IPS DF 19.7 (cell line): ENCODE data around the gene ZFC3H1.

Experiments
- DNase-seq: peaks from one replicate; pipeline ENCODE4 v3.0.0-alpha.2; 2013; ENCODE audit warnings: low read depth, low spot score

The ZFC3H1 gene

GRCh38 chr12:71671816-71672215 is 8.2 kb upstream of the ZFC3H1 start:
- DNase-seq = no peak

- no peak for DNase-seq
These were observed 7.7 kb upstream of the ZFC3H1 start for GRCh38 chr12:71671311-71671710.

DNA sequence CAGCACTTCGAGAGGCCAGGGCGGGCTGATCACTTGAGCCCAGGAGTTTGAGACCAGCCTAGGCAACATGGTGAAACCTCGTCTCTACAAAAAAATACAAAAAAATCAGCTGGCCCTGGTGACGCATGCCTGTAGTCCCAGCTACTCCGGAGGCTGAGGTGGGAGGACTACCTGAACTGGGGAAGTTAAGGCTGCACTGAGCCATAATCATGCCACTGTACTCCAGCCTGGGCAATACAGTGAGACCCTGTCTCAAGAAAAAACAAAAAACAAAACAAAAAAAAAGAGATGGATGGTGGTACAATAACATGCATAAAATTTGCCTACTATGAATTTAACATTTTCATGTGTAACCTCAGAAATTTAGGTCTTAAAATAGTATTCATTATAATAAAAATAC is 2.6 kb upstream of the ZFC3H1 start:
- no peak for DNase-seq

DNA sequence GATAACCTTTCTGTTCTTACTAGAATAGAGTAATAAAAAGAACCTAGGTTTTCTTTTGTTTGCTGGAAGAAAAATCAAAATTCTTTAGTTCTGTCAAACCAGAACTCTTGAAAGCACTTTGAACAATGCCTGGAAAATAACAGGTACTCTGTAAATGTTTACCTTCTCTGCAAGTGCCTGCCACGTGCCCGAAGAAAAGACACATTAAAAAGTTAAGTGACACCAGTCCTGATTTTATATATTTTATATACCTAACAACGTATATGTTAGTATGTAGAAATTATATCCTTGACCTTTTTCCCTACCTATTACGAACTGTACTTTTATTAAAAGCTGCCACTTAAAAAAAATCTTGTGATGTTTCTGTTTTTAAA is 1.4 kb upstream of the ZFC3H1 start:
- DNase-seq = no peak

DNA sequence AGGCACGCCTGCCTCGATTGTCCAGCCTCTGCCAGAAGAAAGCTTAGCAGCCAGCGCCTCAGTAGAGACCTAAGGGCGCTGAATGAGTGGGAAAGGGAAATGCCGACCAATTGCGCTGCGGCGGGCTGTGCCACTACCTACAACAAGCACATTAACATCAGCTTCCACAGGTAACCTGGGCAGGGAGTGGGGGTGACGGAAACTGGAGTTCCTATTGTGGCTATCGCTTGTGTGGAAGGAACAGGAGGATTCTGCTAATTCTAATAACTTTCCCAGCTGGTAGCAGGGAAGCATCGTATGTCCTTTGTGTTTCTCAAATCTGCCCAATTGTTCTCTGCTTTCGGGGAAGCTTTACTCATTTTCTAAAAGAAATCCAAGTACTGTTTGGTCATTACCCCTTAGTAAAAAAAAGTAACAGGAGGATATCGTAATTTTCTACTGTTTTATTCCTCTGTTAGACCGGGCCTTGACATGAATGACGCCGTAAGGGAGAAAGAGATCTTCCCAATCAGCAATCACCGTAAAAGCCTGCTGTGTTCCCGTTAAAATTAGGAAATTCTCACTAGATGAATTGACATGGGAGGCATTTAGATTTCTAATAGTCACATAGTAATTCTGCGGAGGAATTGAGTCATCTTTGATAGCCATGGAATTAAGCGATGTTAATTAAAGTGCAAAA is 902 bp upstream of the ZFC3H1 start:
- DNase-seq = no peak

DNA sequence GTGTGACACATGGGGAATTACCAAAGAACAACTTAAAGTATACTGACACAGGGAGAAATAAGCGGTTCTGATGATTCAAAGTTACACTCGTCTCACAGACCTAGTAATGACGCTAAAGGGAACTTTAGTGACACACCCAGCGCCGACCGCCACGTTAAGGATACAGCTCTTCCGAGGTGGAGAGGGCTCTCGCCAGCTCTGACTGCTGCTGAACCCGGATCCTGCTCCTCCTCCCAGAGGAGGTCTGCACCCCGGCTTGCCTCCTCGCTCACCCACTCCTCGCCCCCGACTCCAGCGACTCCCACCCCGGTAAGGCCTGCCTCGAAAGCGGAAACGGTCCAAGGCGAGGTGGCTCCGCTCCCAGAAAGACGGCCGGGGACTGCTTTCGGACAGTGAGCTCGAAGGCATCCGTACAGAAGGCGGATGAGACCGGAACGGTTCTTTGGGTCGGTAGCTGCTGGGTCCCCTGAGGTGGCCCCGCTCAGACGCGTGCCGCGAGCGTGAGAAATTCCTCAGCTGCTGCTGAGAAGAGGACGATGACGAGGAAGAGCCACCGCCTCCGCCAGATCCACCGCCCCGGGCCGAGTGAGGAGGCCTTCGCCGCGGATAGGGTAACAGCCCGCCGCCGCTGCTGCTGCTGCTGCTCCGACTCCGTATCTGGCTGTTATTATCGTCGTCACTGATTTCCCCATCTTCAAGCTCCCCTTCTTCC is 643 bp downstream of the ZFC3H1 start:
- DNase-seq = no peak

GRCh38 chr12:71661977-71662530 is 1.6 kb downstream of the ZFC3H1 start:
- no peak for DNase-seq

- no peak for DNase-seq
These were observed 6.9 kb downstream of the ZFC3H1 start for GRCh38 chr12:71656740-71657139.

- DNase-seq = no peak
These were observed 7.7 kb downstream of the ZFC3H1 start for GRCh38 chr12:71655907-71656306.

DNA sequence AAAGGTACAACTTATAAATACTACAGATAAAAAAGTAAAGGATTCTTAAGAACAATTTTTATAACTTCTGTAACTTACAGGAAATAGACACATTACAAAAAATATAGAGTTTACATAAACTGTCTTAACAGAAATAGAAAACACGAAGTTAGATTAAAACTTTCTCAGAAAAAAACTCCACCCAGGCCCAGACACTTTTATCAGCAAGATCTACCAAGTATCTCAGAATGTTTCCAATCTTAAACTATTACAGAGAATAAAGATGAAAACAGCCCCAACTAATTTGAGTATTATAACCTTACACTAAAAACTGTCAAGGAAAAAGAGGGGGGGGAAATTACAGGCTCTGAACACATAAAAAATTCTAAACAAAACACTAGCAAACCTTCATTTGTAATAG is 8.2 kb downstream of the ZFC3H1 start:
- no peak for DNase-seq

DNA sequence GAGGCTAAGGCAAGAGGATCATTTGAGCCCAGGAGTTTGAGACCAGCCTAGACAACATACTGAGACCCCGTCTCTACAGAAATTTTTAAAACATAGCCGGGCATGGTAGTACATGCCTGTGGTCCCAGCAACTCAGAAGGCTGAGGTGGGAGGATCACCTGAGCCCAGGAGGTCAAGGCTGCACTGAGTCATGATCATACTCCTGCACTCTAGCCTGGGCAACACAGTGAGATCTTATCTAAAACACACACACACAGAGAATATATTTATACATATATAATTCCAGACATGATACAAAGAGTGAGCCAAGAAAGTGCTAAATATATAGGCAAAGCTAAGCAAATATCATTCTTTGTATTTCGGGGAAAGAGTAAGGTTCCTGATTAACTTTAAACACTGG is 9.4 kb downstream of the ZFC3H1 start:
- no peak for DNase-seq

GRCh38 chr12:71653137-71653536 is 10.5 kb downstream of the ZFC3H1 start:
- DNase-seq = no peak

- DNase-seq = no peak
These were observed 11.0 kb downstream of the ZFC3H1 start for GRCh38 chr12:71652656-71653055.

DNA sequence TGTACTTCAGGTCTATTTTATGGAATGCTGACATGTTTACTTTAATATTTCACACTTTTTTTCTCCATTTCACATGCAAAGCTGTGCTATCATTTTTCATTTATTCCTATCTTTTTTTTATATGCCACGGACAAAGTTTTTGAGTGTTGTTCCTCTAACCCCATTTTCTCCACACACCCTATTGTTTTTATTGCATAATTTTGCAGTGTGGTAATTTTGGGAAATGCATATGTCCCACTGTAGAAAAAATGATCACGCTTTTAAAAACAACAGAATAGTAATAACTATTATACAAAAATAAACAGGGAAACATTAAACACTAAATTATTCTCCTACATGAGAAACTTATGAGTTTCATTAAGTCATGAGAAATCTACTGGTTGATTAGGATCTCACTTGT is 14.2 kb downstream of the ZFC3H1 start:
- no peak for DNase-seq

- no peak for DNase-seq
These were observed 15.1 kb downstream of the ZFC3H1 start for GRCh38 chr12:71648537-71648936.

DNA sequence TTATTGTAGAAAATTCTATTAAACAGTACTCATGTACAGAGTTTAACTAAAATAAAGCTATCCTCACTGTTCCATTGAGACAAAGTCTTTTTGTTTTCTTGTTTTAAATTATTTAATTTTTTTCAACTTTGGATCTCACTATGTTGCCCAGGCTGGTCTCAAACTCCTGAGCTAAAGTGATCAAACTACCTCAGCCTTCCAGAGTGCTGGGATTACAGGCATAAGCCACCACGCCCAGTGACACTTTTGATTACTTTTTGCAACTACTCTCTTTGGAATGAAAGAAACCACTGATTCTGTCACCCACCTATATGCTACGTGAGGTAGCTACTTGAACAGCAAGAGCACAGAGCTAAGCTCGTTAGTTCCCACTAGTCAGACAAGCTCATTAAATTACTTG is 17.1 kb downstream of the ZFC3H1 start:
- DNase-seq = no peak

DNA sequence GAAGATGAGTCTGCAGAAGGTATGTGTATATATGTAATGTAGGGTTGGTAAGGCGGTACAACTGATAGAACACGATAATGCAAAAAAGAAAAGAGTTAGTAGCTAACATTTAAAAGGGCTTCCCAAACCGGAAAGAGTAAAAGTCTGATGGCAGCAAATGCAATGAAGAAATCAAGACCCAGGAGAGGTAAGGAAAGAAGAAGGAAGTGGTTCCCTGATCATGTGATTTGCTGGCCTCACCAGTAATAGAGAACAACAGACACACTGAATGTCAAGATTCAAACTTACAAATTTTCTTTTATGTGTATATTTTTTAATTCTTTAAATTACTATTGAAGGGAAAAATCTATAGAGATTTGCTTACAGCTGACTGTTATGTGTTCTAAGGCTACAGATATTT is 18.4 kb downstream of the ZFC3H1 start:
- DNase-seq = no peak

DNA sequence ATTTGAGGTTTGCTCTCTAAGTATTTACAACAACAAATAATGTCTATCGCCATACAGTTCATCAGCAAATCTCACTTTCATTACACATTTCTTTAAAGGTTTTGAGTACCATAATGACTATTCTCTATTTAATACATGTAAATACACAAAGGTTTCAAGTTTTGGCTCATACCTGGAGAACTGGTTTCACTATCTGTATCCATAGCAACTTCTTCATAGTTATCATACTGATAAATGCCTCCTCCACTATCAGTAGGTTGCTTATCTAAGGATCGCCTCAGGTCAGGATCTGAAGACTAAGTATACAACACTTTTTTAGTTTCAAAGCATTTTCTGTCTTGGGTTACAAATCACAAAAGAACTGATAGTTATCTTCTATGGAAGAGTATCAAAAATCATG is 21.4 kb downstream of the ZFC3H1 start:
- no peak for DNase-seq

GRCh38 chr12:71641390-71641789 is 22.3 kb downstream of the ZFC3H1 start:
- no peak for DNase-seq

DNA sequence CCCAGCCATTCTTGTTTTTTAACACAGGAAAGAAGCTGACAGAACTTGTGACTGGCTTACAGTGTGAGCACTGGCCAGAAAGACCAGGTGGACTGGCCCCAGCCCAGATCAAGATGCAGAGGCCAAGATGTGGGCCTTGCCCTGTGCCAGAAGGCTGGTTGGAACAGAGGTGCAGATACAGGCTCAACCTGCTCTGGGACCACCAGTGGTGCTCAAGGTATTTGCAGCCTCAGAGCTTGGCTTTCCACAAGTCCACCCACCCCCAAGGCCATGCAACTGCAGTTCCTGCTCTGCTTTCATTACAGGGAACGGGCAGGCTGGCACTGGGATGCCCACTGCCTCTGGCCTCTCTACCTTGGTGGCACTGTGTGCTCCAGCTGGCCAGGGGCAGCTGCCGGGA is 23.3 kb downstream of the ZFC3H1 start:
- DNase-seq = no peak

GRCh38 chr12:71639341-71639760 is 24.3 kb downstream of the ZFC3H1 start:
- DNase-seq = no peak

DNA sequence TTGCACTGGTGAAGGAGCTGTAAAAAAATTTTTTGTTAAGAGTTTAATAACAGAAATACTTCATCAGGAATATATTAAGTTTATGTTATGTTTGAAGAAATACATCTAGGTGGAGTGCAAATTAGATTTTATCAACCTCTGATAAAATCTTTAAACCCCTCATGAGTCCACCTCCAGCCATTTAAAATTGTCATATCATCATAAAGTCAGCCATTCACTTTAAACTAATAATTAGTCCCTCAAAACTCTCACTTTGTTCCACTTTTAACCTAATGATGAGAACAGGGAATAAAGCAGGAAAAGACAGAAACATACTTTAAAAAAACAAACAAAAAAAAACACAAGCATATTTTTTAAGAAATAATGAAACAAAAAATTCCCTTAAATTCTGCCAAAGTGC is 25.1 kb downstream of the ZFC3H1 start:
- DNase-seq = no peak

DNA sequence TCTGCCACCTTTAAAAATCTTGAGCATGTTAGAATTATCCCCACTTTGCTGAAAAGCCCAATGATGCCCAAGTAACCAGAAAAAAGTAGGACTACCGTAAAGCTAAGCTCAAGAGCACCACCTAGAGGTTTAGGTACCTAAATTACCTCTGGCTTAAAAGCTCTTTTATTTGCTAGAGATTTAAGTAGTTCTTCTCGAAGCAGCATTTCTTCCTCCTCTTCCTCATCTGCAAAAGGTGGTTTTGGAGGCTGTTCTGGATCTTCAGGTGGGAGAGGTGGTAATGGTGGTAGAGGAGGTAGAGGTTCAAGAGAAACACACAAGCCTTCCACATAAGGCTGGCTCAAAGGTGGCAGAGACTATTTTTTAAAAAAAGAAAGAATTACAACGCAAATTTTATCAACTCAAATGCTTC is 26.9 kb downstream of the ZFC3H1 start:
- DNase-seq = peak; percentile 38
